ENCODE results near the gene ISCA1.
"Not testable (repeated sequence)": the region's sequence is repeated elsewhere in the genome, so short reads cannot be mapped to it uniquely, and the experiment has no call there.

ISCA1 gene

DNA sequence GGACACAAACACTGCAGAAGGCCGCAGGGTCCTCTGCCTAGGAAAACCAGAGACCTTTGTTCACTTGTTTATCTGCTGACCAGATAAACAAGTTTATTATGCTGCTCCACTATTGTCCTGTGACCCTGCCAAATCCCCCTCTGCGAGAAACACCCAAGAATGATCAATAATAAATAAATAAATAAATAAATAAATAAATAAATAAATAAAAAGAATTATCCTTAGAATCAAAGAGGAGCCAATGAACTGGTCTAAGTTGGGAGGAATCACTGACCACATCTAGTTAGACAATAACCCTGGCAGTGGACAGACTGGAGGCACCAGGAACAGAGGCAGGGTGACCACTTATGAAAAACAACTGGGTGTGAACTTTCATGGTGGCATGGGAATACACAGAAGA, 30.6 kb upstream of the ISCA1 start:
- not testable (repeated sequence) for H3K27ac ChIP-seq (ENCODE audit: low read depth, low read length); H3K9me3 ChIP-seq (ENCODE audit: low read length); H3K4me3 ChIP-seq (ENCODE audit: low read depth in 1 of 2, low read length in 2 of 2); H3K9ac ChIP-seq (ENCODE audit: low read length); H3K4me1 ChIP-seq (ENCODE audit: insufficient read depth, low read length); H3K27me3 ChIP-seq (ENCODE audit: control insufficient read depth in 1 of 2, insufficient read depth in 2 of 2, low read length in 2 of 2)
- H3K36me3 ChIP-seq (ENCODE audit: insufficient read depth, low read length), result peaks cover 58% of the 10 kb centered on the region

DNA sequence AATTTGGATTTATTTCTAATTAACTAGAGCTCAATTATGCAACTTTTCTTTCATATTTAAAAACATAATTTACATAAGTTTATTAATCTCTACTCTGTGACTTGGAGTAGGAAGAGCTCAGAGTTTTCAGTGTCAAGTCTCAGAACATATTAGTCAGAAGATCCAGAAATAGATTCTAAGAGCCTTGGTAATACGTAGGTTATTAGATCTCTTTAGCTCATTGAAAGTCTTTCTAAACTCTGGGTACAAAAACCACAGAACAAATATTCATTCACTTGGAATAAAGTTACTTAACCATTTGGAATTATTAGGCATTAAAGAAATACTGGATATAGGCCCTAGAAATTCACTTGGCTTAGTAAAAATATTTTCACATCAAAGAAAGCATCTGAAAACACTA, 26.3 kb upstream of the ISCA1 start:
- H3K4me1 ChIP-seq (ENCODE audit: insufficient read depth, low read length), result no peaks in the 10 kb centered on the region
- H3K27ac ChIP-seq (ENCODE audit: low read depth, low read length), result no peak overlapping the region
- H3K9me3 ChIP-seq (ENCODE audit: low read length), result no peaks in the 10 kb centered on the region
- H3K36me3 ChIP-seq (ENCODE audit: insufficient read depth, low read length), result peaks cover 47% of the 10 kb centered on the region
- H3K27me3 ChIP-seq (ENCODE audit: control insufficient read depth in 1 of 2, insufficient read depth in 2 of 2, low read length in 2 of 2), result no peaks in the 10 kb centered on the region
- H3K4me3 ChIP-seq (ENCODE audit: low read depth in 1 of 2, low read length in 2 of 2), result no peak overlapping the region
- H3K9ac ChIP-seq (ENCODE audit: low read length), result no peak overlapping the region

- peaks cover 53% of the 10 kb centered on the region for H3K36me3 ChIP-seq (ENCODE audit: insufficient read depth, low read length)
- no peak overlapping the region for H3K9ac ChIP-seq (ENCODE audit: low read length)
- H3K4me3 ChIP-seq (ENCODE audit: low read depth in 1 of 2, low read length in 2 of 2), result no peak overlapping the region
- H3K27me3 ChIP-seq (ENCODE audit: control insufficient read depth in 1 of 2, insufficient read depth in 2 of 2, low read length in 2 of 2), result no peaks in the 10 kb centered on the region
- H3K9me3 ChIP-seq (ENCODE audit: low read length), result no peaks in the 10 kb centered on the region
- no peaks in the 10 kb centered on the region for H3K4me1 ChIP-seq (ENCODE audit: insufficient read depth, low read length)
- H3K27ac ChIP-seq (ENCODE audit: low read depth, low read length), result no peak overlapping the region
Measured at GRCh38 chr9:86304236-86304730, 21.9 kb upstream of the ISCA1 start.

DNA sequence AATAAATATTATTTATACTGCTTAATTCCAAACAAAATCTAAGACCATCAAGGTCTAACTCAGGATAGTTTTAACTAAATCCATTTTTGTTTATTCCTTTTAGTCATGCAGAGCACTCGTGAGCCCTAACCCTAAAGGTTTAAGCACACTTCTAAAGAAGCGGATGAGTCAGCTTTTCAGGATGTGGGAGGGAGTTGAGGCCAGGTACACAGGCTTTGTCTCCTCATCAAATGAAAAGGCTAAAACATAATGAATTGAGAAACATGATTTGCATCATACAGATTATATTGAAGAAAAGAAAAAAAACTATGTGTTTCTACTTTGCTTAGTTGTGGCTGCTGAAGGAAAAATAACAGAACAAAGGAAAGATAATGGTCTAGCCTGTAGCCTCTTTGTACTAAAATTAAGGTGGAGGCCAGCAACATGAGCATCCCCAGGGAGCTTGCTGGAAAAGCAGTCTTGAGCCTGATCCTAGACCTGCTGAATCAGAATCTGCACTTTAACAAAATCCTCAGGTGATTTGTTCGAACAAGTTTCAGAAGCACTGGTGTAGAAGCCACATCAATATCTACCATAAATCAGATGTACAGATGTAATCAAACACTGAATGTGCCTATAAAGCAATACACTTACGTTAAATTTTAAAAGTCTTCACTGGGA, 21.1 kb upstream of the ISCA1 start:
- Histone ChIP-seq H3K27ac (ENCODE audit: low read depth, low read length) (no peak overlapping the region), H3K4me1 (ENCODE audit: insufficient read depth, low read length) (no peaks in the 10 kb centered on the region), H3K9me3 (ENCODE audit: low read length) (no peaks in the 10 kb centered on the region), H3K36me3 (ENCODE audit: insufficient read depth, low read length) (peaks cover 59% of the 10 kb centered on the region), H3K27me3 (ENCODE audit: control insufficient read depth in 1 of 2, insufficient read depth in 2 of 2, low read length in 2 of 2) (no peaks in the 10 kb centered on the region), H3K4me3 (ENCODE audit: low read depth in 1 of 2, low read length in 2 of 2) (no peak overlapping the region), H3K9ac (ENCODE audit: low read length) (no peak overlapping the region)

DNA sequence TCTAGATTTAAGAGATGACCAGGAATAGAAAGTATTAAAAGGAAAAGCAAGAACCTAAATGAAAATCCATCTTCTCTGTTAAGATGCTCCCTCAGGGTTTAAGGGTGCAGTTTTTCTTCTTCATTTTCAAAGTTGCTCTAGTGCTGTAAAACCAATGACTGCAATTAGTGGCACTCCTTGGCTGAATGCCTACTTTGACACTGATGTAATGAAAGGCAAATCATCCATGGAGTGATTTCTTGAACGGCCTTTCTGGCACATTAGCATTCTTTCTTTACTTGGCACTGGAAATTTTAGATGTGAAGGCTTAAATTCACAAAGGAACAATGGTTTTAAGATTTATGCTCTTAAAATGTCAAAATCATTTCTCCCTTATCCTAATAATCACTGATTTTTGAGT, 19.3 kb upstream of the ISCA1 start:
- H3K4me3 ChIP-seq (ENCODE audit: low read depth in 1 of 2, low read length in 2 of 2), result no peak overlapping the region
- no peak overlapping the region for H3K9ac ChIP-seq (ENCODE audit: low read length)
- H3K27me3 ChIP-seq (ENCODE audit: control insufficient read depth in 1 of 2, insufficient read depth in 2 of 2, low read length in 2 of 2), result no peaks in the 10 kb centered on the region
- H3K27ac ChIP-seq (ENCODE audit: low read depth, low read length), result no peak overlapping the region
- H3K4me1 ChIP-seq (ENCODE audit: insufficient read depth, low read length), result no peaks in the 10 kb centered on the region
- H3K36me3 ChIP-seq (ENCODE audit: insufficient read depth, low read length), result peaks cover 64% of the 10 kb centered on the region
- H3K9me3 ChIP-seq (ENCODE audit: low read length), result no peaks in the 10 kb centered on the region

- no peak overlapping the region for H3K4me3 ChIP-seq (ENCODE audit: low read depth in 1 of 2, low read length in 2 of 2)
- no peaks in the 10 kb centered on the region for H3K4me1 ChIP-seq (ENCODE audit: insufficient read depth, low read length)
- no peaks in the 10 kb centered on the region for H3K27me3 ChIP-seq (ENCODE audit: control insufficient read depth in 1 of 2, insufficient read depth in 2 of 2, low read length in 2 of 2)
- no peaks in the 10 kb centered on the region for H3K9me3 ChIP-seq (ENCODE audit: low read length)
- H3K27ac ChIP-seq (ENCODE audit: low read depth, low read length), result no peak overlapping the region
- H3K36me3 ChIP-seq (ENCODE audit: insufficient read depth, low read length), result peaks cover 57% of the 10 kb centered on the region
- H3K9ac ChIP-seq (ENCODE audit: low read length), result no peak overlapping the region
Measured at GRCh38 chr9:86300701-86301100, 18.4 kb upstream of the ISCA1 start.

GRCh38 chr9:86298873-86299272, 16.5 kb upstream of the ISCA1 start:
- H3K27me3 ChIP-seq (ENCODE audit: control insufficient read depth in 1 of 2, insufficient read depth in 2 of 2, low read length in 2 of 2), result no peaks in the 10 kb centered on the region
- H3K9me3 ChIP-seq (ENCODE audit: low read length), result no peaks in the 10 kb centered on the region
- no peak overlapping the region for H3K4me3 ChIP-seq (ENCODE audit: low read depth in 1 of 2, low read length in 2 of 2)
- H3K4me1 ChIP-seq (ENCODE audit: insufficient read depth, low read length), result no peaks in the 10 kb centered on the region
- H3K9ac ChIP-seq (ENCODE audit: low read length), result no peak overlapping the region
- H3K36me3 ChIP-seq (ENCODE audit: insufficient read depth, low read length), result peaks cover 49% of the 10 kb centered on the region
- H3K27ac ChIP-seq (ENCODE audit: low read depth, low read length), result no peak overlapping the region

DNA sequence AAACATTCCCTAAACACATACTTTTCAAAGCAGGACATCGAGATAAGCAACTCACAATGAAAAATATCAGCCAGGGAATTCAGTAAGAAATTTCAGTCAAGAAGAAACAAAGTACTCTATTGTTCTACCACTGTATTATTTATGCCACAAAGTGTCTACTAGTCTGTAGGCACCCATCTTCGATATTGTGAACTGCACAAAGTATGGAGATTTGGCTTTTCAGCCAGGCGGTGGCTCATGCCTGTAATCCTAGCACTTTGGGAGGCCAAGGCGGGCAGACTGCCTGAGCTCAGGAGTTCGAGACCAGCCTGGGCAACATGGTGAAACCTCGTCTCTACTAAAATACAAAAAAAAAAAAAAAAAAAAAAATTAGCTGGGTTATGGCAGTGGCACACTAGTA, 8.0 kb upstream of the ISCA1 start:
- H3K9me3 ChIP-seq (ENCODE audit: low read length); H3K4me3 ChIP-seq (ENCODE audit: low read depth in 1 of 2, low read length in 2 of 2); H3K36me3 ChIP-seq (ENCODE audit: insufficient read depth, low read length); H3K4me1 ChIP-seq (ENCODE audit: insufficient read depth, low read length); H3K9ac ChIP-seq (ENCODE audit: low read length); H3K27me3 ChIP-seq (ENCODE audit: control insufficient read depth in 1 of 2, insufficient read depth in 2 of 2, low read length in 2 of 2); H3K27ac ChIP-seq (ENCODE audit: low read depth, low read length): not testable (repeated sequence)

GRCh38 chr9:86288499-86289198, 6.3 kb upstream of the ISCA1 start:
- no peak overlapping the region for H3K9ac ChIP-seq (ENCODE audit: low read length)
- no peaks in the 10 kb centered on the region for H3K9me3 ChIP-seq (ENCODE audit: low read length)
- no peaks in the 10 kb centered on the region for H3K36me3 ChIP-seq (ENCODE audit: insufficient read depth, low read length)

GRCh38 chr9:86287013-86287412, 4.7 kb upstream of the ISCA1 start:
- Histone ChIP-seq H3K36me3 (ENCODE audit: insufficient read depth, low read length) (no peaks in the 10 kb centered on the region), H3K4me3 (ENCODE audit: low read depth in 1 of 2, low read length in 2 of 2) (no peak overlapping the region), H3K27ac (ENCODE audit: low read depth, low read length) (no peak overlapping the region), H3K9me3 (ENCODE audit: low read length) (no peaks in the 10 kb centered on the region), H3K4me1 (ENCODE audit: insufficient read depth, low read length) (peaks cover 4% of the 10 kb centered on the region), H3K9ac (ENCODE audit: low read length) (no peak overlapping the region), H3K27me3 (ENCODE audit: control insufficient read depth in 1 of 2, insufficient read depth in 2 of 2, low read length in 2 of 2) (no peaks in the 10 kb centered on the region)

More at GRCh38 chr9:86288499-86289198, 6.3 kb upstream of the ISCA1 start:
- H3K27ac ChIP-seq (ENCODE audit: low read depth, low read length), result no peak overlapping the region
- no peaks in the 10 kb centered on the region for H3K4me1 ChIP-seq (ENCODE audit: insufficient read depth, low read length)
- no peaks in the 10 kb centered on the region for H3K27me3 ChIP-seq (ENCODE audit: control insufficient read depth in 1 of 2, insufficient read depth in 2 of 2, low read length in 2 of 2)
- no peak overlapping the region for H3K4me3 ChIP-seq (ENCODE audit: low read depth in 1 of 2, low read length in 2 of 2)

- no peaks in the 10 kb centered on the region for H3K9me3 ChIP-seq (ENCODE audit: low read length)
- H3K9ac ChIP-seq (ENCODE audit: low read length), result no peak overlapping the region
- H3K4me3 ChIP-seq (ENCODE audit: low read depth in 1 of 2, low read length in 2 of 2), result no peak overlapping the region
- H3K36me3 ChIP-seq (ENCODE audit: insufficient read depth, low read length), result no peaks in the 10 kb centered on the region
- H3K4me1 ChIP-seq (ENCODE audit: insufficient read depth, low read length), result peaks cover 8% of the 10 kb centered on the region
- H3K27me3 ChIP-seq (ENCODE audit: control insufficient read depth in 1 of 2, insufficient read depth in 2 of 2, low read length in 2 of 2), result no peaks in the 10 kb centered on the region
- H3K27ac ChIP-seq (ENCODE audit: low read depth, low read length), result no peak overlapping the region
Measured at GRCh38 chr9:86286278-86286677, 3.9 kb upstream of the ISCA1 start.

GRCh38 chr9:86285261-86285660, 2.9 kb upstream of the ISCA1 start:
- no peaks in the 10 kb centered on the region for H3K9me3 ChIP-seq (ENCODE audit: low read length)
- no peaks in the 10 kb centered on the region for H3K27me3 ChIP-seq (ENCODE audit: control insufficient read depth in 1 of 2, insufficient read depth in 2 of 2, low read length in 2 of 2)
- H3K4me1 ChIP-seq (ENCODE audit: insufficient read depth, low read length), result peaks cover 18% of the 10 kb centered on the region
- H3K27ac ChIP-seq (ENCODE audit: low read depth, low read length), result no peak overlapping the region
- H3K9ac ChIP-seq (ENCODE audit: low read length), result no peak overlapping the region
- no peak overlapping the region for H3K4me3 ChIP-seq (ENCODE audit: low read depth in 1 of 2, low read length in 2 of 2)
- H3K36me3 ChIP-seq (ENCODE audit: insufficient read depth, low read length), result no peaks in the 10 kb centered on the region

All from muscle layer of colon (tissue), 2 donors.